ENCODE results near the gene PACRG.

Gene PACRG

DNA sequence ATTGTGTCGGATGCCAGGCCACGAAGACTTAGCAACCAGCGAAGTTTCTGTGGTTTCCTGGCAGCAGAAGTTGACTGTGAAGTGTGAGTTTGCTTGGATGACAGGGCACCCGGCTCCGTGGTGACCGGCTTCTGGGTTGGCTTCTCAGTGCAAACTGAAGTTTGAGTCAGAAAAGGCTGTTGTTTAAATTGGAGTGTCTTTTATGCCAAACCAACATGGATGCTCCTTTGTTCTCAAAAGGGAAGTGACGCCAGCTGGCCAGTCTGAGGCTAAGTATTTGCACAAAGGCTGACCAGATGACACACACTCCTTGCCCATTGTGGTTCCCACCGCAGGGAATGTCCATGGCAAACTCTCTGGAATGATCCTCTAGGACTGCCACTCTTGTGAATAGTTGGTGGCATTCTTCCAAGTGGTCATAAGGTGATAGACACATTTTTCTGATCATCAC is 521.9 kb downstream of the PACRG start (continued):
- TF ChIP-seq ARNTL (CRISPR knock-in tag; IDR thresholded peaks at IDR 0.05; ENCODE audit: borderline replicate concordance, low read depth) (no peak), ZFP3 (CRISPR knock-in tag; IDR thresholded peaks at IDR 0.05) (no peak)

DNA sequence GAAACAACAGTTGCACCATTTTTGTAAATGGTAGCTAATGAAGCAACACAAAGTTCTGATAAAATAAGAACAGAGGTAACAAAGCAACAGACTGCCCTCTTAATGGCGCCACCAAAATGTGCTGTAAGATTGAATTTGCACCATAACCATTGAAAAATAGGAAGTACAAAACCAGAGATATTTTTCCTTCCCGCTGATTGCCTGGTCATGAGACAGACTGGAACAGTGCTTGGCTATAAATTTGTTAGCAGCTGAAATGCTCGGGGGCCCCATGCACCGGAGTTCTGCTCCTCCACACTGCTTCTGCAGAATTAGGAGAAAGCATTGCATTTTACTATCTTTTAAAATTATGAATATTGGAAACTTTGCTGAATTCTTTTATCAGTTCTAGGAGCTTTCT is 522.3 kb downstream of the PACRG start:
- TF ChIP-seq ESRRG (CRISPR knock-in tag; IDR thresholded peaks at IDR 0.05) = no peak
- TF ChIP-seq TCF4 (CRISPR knock-in tag; IDR thresholded peaks at IDR 0.05; ENCODE audit: borderline replicate concordance) = no peak
- TF ChIP-seq, protein P1, sequence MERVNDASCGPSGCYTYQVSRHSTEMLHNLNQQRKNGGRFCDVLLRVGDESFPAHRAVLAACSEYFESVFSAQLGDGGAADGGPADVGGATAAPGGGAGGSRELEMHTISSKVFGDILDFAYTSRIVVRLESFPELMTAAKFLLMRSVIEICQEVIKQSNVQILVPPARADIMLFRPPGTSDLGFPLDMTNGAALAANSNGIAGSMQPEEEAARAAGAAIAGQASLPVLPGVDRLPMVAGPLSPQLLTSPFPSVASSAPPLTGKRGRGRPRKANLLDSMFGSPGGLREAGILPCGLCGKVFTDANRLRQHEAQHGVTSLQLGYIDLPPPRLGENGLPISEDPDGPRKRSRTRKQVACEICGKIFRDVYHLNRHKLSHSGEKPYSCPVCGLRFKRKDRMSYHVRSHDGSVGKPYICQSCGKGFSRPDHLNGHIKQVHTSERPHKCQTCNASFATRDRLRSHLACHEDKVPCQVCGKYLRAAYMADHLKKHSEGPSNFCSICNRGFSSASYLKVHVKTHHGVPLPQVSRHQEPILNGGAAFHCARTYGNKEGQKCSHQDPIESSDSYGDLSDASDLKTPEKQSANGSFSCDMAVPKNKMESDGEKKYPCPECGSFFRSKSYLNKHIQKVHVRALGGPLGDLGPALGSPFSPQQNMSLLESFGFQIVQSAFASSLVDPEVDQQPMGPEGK (CRISPR knock-in tag; IDR thresholded peaks at IDR 0.05; ENCODE audit: borderline replicate concordance) = no peak
- no peak for TF ChIP-seq ZNF8 (CRISPR knock-in tag; IDR thresholded peaks at IDR 0.05)
- TF ChIP-seq, protein P2, sequence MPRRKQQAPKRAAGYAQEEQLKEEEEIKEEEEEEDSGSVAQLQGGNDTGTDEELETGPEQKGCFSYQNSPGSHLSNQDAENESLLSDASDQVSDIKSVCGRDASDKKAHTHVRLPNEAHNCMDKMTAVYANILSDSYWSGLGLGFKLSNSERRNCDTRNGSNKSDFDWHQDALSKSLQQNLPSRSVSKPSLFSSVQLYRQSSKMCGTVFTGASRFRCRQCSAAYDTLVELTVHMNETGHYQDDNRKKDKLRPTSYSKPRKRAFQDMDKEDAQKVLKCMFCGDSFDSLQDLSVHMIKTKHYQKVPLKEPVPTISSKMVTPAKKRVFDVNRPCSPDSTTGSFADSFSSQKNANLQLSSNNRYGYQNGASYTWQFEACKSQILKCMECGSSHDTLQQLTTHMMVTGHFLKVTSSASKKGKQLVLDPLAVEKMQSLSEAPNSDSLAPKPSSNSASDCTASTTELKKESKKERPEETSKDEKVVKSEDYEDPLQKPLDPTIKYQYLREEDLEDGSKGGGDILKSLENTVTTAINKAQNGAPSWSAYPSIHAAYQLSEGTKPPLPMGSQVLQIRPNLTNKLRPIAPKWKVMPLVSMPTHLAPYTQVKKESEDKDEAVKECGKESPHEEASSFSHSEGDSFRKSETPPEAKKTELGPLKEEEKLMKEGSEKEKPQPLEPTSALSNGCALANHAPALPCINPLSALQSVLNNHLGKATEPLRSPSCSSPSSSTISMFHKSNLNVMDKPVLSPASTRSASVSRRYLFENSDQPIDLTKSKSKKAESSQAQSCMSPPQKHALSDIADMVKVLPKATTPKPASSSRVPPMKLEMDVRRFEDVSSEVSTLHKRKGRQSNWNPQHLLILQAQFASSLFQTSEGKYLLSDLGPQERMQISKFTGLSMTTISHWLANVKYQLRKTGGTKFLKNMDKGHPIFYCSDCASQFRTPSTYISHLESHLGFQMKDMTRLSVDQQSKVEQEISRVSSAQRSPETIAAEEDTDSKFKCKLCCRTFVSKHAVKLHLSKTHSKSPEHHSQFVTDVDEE (CRISPR knock-in tag; IDR thresholded peaks at IDR 0.05) = no peak
- TF ChIP-seq, protein P3, sequence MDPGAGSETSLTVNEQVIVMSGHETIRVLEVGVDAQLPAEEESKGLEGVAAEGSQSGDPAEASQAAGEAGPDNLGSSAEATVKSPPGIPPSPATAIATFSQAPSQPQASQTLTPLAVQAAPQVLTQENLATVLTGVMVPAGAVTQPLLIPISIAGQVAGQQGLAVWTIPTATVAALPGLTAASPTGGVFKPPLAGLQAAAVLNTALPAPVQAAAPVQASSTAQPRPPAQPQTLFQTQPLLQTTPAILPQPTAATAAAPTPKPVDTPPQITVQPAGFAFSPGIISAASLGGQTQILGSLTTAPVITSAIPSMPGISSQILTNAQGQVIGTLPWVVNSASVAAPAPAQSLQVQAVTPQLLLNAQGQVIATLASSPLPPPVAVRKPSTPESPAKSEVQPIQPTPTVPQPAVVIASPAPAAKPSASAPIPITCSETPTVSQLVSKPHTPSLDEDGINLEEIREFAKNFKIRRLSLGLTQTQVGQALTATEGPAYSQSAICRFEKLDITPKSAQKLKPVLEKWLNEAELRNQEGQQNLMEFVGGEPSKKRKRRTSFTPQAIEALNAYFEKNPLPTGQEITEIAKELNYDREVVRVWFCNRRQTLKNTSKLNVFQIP (CRISPR knock-in tag; IDR thresholded peaks at IDR 0.05; ENCODE audit: borderline replicate concordance, low read depth) = no peak
- TF ChIP-seq, protein P4, sequence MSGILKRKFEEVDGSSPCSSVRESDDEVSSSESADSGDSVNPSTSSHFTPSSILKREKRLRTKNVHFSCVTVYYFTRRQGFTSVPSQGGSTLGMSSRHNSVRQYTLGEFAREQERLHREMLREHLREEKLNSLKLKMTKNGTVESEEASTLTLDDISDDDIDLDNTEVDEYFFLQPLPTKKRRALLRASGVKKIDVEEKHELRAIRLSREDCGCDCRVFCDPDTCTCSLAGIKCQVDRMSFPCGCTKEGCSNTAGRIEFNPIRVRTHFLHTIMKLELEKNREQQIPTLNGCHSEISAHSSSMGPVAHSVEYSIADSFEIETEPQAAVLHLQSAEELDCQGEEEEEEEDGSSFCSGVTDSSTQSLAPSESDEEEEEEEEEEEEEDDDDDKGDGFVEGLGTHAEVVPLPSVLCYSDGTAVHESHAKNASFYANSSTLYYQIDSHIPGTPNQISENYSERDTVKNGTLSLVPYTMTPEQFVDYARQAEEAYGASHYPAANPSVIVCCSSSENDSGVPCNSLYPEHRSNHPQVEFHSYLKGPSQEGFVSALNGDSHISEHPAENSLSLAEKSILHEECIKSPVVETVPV (CRISPR knock-in tag; IDR thresholded peaks at IDR 0.05) = no peak
- TF ChIP-seq, protein P5, sequence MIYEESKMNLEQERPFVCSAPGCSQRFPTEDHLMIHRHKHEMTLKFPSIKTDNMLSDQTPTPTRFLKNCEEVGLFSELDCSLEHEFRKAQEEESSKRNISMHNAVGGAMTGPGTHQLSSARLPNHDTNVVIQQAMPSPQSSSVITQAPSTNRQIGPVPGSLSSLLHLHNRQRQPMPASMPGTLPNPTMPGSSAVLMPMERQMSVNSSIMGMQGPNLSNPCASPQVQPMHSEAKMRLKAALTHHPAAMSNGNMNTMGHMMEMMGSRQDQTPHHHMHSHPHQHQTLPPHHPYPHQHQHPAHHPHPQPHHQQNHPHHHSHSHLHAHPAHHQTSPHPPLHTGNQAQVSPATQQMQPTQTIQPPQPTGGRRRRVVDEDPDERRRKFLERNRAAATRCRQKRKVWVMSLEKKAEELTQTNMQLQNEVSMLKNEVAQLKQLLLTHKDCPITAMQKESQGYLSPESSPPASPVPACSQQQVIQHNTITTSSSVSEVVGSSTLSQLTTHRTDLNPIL (CRISPR knock-in tag; IDR thresholded peaks at IDR 0.05; ENCODE audit: low read depth) = no peak
- TF ChIP-seq ARNTL (CRISPR knock-in tag; IDR thresholded peaks at IDR 0.05; ENCODE audit: borderline replicate concordance, low read depth) = no peak
- no peak for TF ChIP-seq ZNF565 (CRISPR knock-in tag; conservative IDR thresholded peaks at IDR 0.05; ENCODE audit: low read depth)
- TF ChIP-seq ZFP3 (CRISPR knock-in tag; IDR thresholded peaks at IDR 0.05) = no peak
- TF ChIP-seq PPARA (CRISPR knock-in tag; IDR thresholded peaks at IDR 0.05; ENCODE audit: borderline replicate concordance) = no peak
- TF ChIP-seq TOX (CRISPR knock-in tag; IDR thresholded peaks at IDR 0.05; ENCODE audit: borderline replicate concordance) = no peak
- no peak for TF ChIP-seq OSR1 (CRISPR knock-in tag; IDR thresholded peaks at IDR 0.05)
- no peak for TF ChIP-seq ZNF70 (CRISPR knock-in tag; IDR thresholded peaks at IDR 0.05)
- TF ChIP-seq ZFP30 (CRISPR knock-in tag; IDR thresholded peaks at IDR 0.05) = no peak
- TF ChIP-seq ZC3H10 (CRISPR knock-in tag; IDR thresholded peaks at IDR 0.05) = no peak
- ATAC-seq = no peak

DNA sequence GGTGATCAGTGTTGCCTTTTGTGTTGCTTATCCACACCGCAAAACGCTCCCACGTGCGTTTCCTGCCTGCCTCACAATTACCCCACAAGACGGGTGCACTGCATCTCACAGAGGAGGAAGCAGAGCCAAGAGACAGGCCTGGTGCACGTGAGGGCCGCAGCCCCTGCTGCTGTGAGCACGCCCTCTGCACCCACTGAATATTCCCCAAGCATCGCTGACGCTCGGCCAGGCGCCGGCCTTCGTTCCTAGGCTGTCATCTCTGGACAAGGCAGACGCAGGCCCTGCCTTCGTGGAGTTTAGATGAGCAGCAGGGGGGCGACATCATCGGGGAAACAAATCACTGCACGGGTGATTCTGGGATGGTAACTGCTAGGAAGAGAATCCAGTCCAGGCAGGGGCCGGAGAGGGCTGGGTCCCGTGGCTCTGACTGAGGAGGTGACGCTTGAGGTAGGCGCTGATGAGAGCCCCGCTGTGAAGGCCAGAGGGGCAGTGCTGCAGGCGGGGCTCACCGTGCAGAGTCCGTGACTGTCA is 524.4 kb downstream of the PACRG start:
- no peak for ATAC-seq
- TF ChIP-seq PPARA (CRISPR knock-in tag; IDR thresholded peaks at IDR 0.05; ENCODE audit: borderline replicate concordance) = no peak
- TF ChIP-seq ZC3H10 (CRISPR knock-in tag; IDR thresholded peaks at IDR 0.05) = no peak
- TF ChIP-seq ESRRG (CRISPR knock-in tag; IDR thresholded peaks at IDR 0.05) = no peak
- TF ChIP-seq RARB (CRISPR knock-in tag; IDR thresholded peaks at IDR 0.05) = no peak
- TF ChIP-seq ZNF565 (CRISPR knock-in tag; conservative IDR thresholded peaks at IDR 0.05; ENCODE audit: low read depth) = no peak
- TF ChIP-seq ISL1 (CRISPR knock-in tag; IDR thresholded peaks at IDR 0.05) = no peak
- TF ChIP-seq OSR1 (CRISPR knock-in tag; IDR thresholded peaks at IDR 0.05) = no peak
- TF ChIP-seq SNAI2 (CRISPR knock-in tag; IDR thresholded peaks at IDR 0.05) = no peak
- no peak for TF ChIP-seq ZNF70 (CRISPR knock-in tag; IDR thresholded peaks at IDR 0.05)
- TF ChIP-seq TOX (CRISPR knock-in tag; IDR thresholded peaks at IDR 0.05; ENCODE audit: borderline replicate concordance) = no peak
- no peak for TF ChIP-seq ZFP3 (CRISPR knock-in tag; IDR thresholded peaks at IDR 0.05)
- no peak for TF ChIP-seq ZFP30 (CRISPR knock-in tag; IDR thresholded peaks at IDR 0.05)
- TF ChIP-seq, protein P2 (CRISPR knock-in tag; IDR thresholded peaks at IDR 0.05) = no peak
- TF ChIP-seq, protein P4 (CRISPR knock-in tag; IDR thresholded peaks at IDR 0.05) = no peak
